ENCODE results near the gene GNPTAB. TPM values are rescaled to one million over a fixed set of nuclear protein-coding genes. Genes with fewer than 3 reads are reported as not detected.

Gene GNPTAB
- total RNA-seq, 4 donors from 2014 or later = 10.7 to 30.3 (median 16.2) TPM

DNA sequence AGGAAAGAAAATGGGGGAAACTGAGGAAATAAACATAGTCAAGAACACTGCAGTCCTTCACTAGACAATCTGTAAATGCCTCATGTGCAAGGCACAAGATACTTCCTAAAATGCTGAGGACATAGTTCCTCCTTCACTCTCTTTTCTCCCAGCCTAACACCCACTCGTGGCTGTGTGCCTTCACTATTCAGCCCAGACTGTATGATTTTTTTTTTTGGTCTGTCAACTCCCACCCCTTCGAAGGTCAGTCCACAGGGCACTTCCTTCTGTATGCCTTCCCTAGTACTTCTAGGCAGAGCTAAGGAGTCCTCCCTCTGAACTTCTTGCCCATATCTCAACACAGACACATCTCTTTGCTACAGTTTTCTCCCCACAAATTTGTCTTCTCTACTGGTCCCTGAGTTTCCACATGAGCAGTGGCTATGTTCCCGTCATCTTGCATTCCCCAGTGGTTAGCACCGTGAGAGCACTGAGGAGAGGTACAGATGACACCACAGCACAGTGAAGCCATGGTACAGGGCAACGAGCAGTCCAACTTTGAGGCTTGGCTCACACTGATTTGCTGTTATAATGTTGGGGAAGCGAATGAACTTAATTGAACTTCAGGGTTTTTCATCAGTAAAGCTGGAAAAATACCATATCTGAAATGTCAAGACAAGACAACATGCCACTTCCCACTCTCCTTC, 67.4 kb downstream of the GNPTAB start:
- no peaks in the 10 kb centered on the region for H3K9me3 ChIP-seq
- H3K27me3 ChIP-seq = no peaks in the 10 kb centered on the region
- peak; percentile 41 to 44 for ATAC-seq
- DNase-seq = no peak
- TF ChIP-seq POLR2A (IDR thresholded peaks at IDR 0.05) = no peak
- TF ChIP-seq, protein P1, sequence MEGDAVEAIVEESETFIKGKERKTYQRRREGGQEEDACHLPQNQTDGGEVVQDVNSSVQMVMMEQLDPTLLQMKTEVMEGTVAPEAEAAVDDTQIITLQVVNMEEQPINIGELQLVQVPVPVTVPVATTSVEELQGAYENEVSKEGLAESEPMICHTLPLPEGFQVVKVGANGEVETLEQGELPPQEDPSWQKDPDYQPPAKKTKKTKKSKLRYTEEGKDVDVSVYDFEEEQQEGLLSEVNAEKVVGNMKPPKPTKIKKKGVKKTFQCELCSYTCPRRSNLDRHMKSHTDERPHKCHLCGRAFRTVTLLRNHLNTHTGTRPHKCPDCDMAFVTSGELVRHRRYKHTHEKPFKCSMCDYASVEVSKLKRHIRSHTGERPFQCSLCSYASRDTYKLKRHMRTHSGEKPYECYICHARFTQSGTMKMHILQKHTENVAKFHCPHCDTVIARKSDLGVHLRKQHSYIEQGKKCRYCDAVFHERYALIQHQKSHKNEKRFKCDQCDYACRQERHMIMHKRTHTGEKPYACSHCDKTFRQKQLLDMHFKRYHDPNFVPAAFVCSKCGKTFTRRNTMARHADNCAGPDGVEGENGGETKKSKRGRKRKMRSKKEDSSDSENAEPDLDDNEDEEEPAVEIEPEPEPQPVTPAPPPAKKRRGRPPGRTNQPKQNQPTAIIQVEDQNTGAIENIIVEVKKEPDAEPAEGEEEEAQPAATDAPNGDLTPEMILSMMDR (IDR thresholded peaks at IDR 0.05 in 4 of 5, conservative IDR thresholded peaks at IDR 0.05 in 1 of 5) = no peak
- H3K4me3 ChIP-seq = no peak overlapping the region
- intact Hi-C loops (cut with DNase I; ENCODE audit: low total_unique reads) (no loop called here), in situ Hi-C loops (cut with MboI; ENCODE audit: low sequenced_read_pairs in 4 of 4) (loop anchor here in 2 of 4 donors (10.0 to 25.0 kb wide), 2 partner anchors 349 to 351 kb away; partner anchors contain the start of gene ARL1 (in 1 of the 2))
- H3K36me3 ChIP-seq = peaks cover 0 to 55% of the 10 kb centered on the region in 2 donors
- H3K27ac ChIP-seq = peak overlapping the region in 1 of 4 donors; percentile 14
- H3K4me1 ChIP-seq = no peaks in the 10 kb centered on the region

DNA sequence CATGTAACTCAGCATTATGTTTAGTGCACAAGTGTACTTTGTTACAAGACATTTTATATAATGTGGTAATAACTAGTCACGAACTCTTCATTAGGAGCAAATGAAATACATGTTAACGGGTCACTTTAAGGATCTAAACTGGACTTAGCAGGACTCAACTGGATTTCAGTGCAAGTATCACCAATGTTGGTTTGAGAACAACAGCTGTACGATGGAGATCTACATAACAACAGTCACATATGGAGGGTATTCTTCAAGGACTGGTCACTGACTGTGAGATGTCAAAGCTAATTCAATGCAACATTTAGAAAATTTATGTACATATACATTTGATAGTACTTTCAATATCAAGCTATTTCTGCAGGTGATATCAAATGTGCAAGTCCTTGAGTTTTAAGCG, 69.0 kb downstream of the GNPTAB start:
- Histone ChIP-seq H3K27me3 (no peaks in the 10 kb centered on the region), H3K36me3 (peaks cover 0 to 44% of the 10 kb centered on the region in 2 donors)
- in situ Hi-C loops (cut with MboI; ENCODE audit: low sequenced_read_pairs in 4 of 4) = loop anchor here in 2 of 4 donors (10.0 to 25.0 kb wide), 2 partner anchors 347 to 349 kb away; partner anchors contain the start of gene ARL1 (in 1 of the 2)

DNA sequence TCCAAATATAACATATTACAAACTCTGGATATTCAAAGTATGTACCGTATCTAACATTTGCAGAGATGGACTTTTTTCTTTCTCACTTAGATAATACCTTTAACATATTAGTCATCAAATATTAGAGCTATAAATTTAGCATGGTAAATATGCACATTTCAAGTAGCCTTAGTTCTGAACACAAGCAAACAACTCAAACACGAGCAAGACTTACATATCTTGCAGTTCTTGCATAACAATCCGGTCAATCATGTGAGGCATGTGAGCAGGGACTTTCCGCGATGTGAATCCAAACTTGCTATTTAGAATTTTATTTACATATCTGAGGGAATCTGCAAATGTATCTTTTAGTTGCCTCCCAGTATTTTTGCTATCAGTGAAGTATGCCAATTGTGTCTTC, 69.4 kb downstream of the GNPTAB start:
- Histone ChIP-seq H3K4me3 (no peak overlapping the region), H3K27me3 (no peaks in the 10 kb centered on the region), H3K36me3 (peaks cover 0 to 40% of the 10 kb centered on the region in 2 donors), H3K4me1 (no peaks in the 10 kb centered on the region), H3K9me3 (no peaks in the 10 kb centered on the region), H3K27ac (no peak overlapping the region)
- ATAC-seq = no peak
- intact Hi-C loops (cut with DNase I; ENCODE audit: low total_unique reads) = no loop called here
- TF ChIP-seq, protein P1 (IDR thresholded peaks at IDR 0.05 in 4 of 5, conservative IDR thresholded peaks at IDR 0.05 in 1 of 5) = no peak
- no peak for TF ChIP-seq POLR2A (IDR thresholded peaks at IDR 0.05)
- in situ Hi-C loops (cut with MboI; ENCODE audit: low sequenced_read_pairs in 4 of 4) = loop anchor here in 2 of 4 donors (10.0 to 25.0 kb wide), 2 partner anchors 347 to 349 kb away; partner anchors contain the start of gene ARL1 (in 1 of the 2)
- no peak for DNase-seq

More for the DNA sequence above, 69.0 kb downstream of the GNPTAB start:
- no peak overlapping the region for H3K27ac ChIP-seq
- ATAC-seq = no peak
- no peaks in the 10 kb centered on the region for H3K9me3 ChIP-seq
- no peak for TF ChIP-seq POLR2A (IDR thresholded peaks at IDR 0.05)
- H3K4me3 ChIP-seq = no peak overlapping the region
- intact Hi-C loops (cut with DNase I; ENCODE audit: low total_unique reads) = no loop called here
- DNase-seq = no peak
- no peaks in the 10 kb centered on the region for H3K4me1 ChIP-seq

DNA sequence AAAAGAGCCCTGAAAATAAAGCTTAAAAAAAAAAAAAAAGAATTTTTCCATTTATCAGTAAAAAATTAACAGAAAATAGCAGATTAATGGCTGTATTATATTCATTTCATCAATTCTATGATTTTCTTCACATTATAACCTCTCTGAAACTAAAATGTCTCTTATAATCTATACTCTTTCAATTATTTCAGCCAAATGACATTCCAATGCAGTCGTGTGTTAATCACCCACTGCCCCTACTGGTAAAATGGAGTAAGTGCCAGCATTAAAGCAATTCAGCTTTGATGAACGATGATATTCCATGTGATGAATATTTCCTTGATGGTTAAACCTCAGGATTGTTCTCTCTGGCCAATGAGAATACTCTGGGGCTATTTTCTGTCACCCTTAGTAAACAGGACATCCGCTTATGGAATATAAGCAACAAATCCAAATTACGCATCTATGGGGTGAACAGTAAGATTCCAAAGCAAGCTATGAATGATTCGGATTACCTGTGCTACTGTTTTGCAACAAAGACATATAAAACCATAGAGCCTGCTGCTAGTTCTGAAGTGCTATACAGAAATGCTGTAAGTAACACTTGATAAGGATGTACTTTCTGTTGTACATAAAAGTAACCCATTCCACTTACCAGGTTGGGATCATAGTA, 71.2 kb downstream of the GNPTAB start:
- H3K27me3 ChIP-seq = no peaks in the 10 kb centered on the region
- in situ Hi-C loops (cut with MboI; ENCODE audit: low sequenced_read_pairs in 4 of 4) = loop anchor here in 2 of 4 donors (10.0 to 25.0 kb wide), 2 partner anchors 345 to 347 kb away; partner anchors contain the start of gene ARL1 (in 1 of the 2)
- H3K36me3 ChIP-seq = peaks cover 0 to 27% of the 10 kb centered on the region in 2 donors
- H3K4me1 ChIP-seq = no peaks in the 10 kb centered on the region
- ATAC-seq (peak in 1 of 2 donors; percentile 35), DNase-seq (no peak)
- no peaks in the 10 kb centered on the region for H3K9me3 ChIP-seq
- H3K4me3 ChIP-seq = no peak overlapping the region
- intact Hi-C loops (cut with DNase I; ENCODE audit: low total_unique reads) = loop anchor here (5.0 to 10.0 kb wide), 4 partner anchors 85 to 347 kb away; no protein-coding TSS in a partner anchor
- TF ChIP-seq, protein P1 (IDR thresholded peaks at IDR 0.05 in 4 of 5, conservative IDR thresholded peaks at IDR 0.05 in 1 of 5) = peak; percentile 30 to 64 (median 47)
- no peak for TF ChIP-seq POLR2A (IDR thresholded peaks at IDR 0.05)
- H3K27ac ChIP-seq = no peak overlapping the region

DNA sequence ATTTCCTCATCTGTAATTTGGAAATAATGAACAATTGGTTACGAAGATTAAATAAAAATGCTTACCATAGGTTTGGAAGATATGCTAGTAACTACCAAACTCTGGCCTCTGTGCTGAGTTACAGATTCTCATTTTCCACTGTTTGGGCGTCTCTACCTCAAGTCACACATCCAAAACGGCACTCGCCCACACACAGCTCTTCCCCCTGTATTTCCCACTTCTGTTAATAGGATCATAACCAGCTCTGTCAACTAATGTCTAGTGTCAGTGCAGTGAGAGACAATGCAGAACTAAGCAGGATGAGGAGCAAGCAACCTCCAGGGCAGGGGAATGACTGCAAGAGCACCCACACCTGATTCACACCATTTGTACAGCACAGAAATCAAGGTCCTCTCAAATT, 80.6 kb downstream of the GNPTAB start:
- ATAC-seq (no peak), DNase-seq (no peak)
- H3K4me1 ChIP-seq = no peaks in the 10 kb centered on the region
- intact Hi-C loops (cut with DNase I; ENCODE audit: low total_unique reads) = loop anchor here (10.0 kb wide), 1 partner anchor 75 kb away; no protein-coding TSS in a partner anchor
- peaks cover 0 to 59% of the 10 kb centered on the region in 2 donors for H3K36me3 ChIP-seq
- H3K27me3 ChIP-seq = no peaks in the 10 kb centered on the region
- TF ChIP-seq, protein P1 (IDR thresholded peaks at IDR 0.05 in 4 of 5, conservative IDR thresholded peaks at IDR 0.05 in 1 of 5) = no peak
- no peak for TF ChIP-seq POLR2A (IDR thresholded peaks at IDR 0.05)
- in situ Hi-C loops (cut with MboI; ENCODE audit: low sequenced_read_pairs in 4 of 4) = loop anchor here in 1 of 4 donors (25.0 kb wide), 1 partner anchor 338 kb away; the partner anchor contains the start of gene ARL1
- H3K9me3 ChIP-seq = no peaks in the 10 kb centered on the region
- H3K27ac ChIP-seq = no peak overlapping the region
- H3K4me3 ChIP-seq = no peak overlapping the region

All from gastrocnemius medialis (tissue), 4 donors.